NCI-H2196 (cell line): ENCODE measurements around the gene ZNF106.

Experiments
- DNase-seq: peaks from one replicate; lab custom pipeline; 2025; ENCODE audit not compliant: unreplicated experiment; lab: John Stamatoyannopoulos, UW

Gene ZNF106

DNA sequence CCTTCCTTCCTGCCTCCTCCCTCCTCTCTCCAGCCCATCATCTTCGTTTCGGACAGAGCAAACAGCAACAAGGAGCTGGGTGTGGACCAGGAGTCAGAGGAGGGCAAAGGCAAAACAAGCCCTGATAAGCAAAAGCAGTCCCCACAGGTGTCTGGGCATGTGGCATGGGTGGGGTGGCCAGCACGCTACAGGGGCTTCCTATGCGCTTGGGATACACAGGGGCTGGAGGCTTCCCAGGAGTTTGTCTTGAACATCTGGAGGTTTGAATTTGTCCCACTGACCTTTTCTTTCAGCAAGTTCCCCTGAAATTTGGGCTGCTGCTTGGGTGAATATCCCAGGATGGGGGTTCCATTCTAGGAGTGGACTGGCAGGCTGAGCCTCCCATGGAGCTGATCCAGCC is 82.8 kb downstream of the ZNF106 start:
- DNase-seq = no peak

- no peak for DNase-seq
Observed at GRCh38 chr15:42405863-42406482, 85.0 kb downstream of the ZNF106 start.

GRCh38 chr15:42404461-42405235 is 86.3 kb downstream of the ZNF106 start:
- no peak for DNase-seq

DNA sequence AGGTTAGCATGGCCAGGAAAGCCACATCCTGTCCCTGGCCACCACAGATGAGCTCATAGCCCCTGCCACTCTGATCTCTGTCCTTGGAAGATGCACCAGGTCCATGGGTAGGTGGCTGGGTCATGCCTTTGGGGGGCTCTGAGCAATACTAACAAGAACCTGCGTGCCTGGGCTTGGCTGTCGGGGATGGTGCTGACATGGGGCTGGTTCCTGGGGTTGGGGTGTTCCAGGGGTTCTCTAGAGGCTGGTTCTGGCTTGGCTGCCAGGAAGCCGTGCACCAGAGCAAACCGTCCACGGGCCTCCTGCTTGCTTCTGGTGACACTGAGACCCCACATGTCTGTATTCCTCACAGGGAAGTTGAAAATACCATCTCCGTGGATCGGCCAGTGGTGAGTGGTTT is 87.6 kb downstream of the ZNF106 start:
- DNase-seq = no peak

DNA sequence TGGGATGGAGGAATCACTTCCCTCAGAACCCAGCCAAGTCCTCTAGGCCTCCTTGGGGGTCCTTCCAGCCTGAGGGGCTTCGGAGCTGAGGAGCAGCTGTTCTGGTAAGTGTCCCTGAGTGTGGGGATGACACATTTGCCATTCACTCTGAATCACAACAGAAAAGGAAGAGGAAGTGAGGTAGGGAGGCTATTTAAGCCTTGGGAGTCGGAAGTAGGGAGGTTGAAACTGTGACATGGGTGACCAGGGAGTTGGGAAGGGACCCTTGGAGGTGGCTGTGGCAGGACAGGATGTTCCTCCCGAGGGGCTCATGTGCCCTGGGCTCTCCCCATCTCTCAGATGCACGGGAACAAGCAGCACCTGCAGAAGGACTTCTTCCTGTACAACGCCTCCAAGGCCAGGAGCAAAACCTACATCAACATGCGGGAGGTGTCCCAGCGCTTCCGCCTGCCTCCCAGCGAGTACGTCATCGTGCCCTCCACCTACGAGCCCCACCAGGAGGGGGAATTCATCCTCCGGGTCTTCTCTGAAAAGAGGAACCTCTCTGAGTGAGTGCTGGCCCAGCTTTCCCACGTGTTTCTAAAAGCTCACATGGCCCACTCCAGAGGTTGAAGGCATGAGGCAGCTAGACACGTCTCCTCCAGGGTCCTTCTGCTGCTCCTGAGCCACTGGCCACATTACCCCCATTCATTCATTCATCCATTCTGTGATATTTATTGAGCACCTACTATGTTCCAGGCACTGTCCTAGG is 88.3 kb downstream of the ZNF106 start:
- DNase-seq = no peak

- DNase-seq = no peak
Observed at GRCh38 chr15:42401544-42402454, 89.1 kb downstream of the ZNF106 start.

DNA sequence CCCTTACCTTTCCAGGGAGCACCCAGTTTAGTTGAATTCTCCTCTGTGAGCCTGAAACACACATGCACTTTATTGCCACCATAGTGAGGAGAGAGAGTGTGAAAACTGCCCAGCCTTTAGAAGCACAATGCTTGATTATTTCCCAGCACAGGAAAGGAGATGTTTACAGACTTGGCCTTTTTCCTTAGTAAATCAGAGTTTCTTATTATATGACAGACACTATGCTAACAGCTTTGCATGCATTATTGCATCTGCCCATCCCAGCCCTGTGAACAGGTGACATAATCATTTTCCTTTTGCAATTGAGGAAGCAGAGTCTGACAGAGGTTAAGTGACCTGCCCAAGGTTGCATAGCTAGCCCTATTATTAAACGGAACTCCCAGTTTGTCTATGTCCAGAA is 95.1 kb downstream of the ZNF106 start:
- no peak for DNase-seq

GRCh38 chr15:42394106-42394505 is 96.8 kb downstream of the ZNF106 start:
- DNase-seq = no peak

DNA sequence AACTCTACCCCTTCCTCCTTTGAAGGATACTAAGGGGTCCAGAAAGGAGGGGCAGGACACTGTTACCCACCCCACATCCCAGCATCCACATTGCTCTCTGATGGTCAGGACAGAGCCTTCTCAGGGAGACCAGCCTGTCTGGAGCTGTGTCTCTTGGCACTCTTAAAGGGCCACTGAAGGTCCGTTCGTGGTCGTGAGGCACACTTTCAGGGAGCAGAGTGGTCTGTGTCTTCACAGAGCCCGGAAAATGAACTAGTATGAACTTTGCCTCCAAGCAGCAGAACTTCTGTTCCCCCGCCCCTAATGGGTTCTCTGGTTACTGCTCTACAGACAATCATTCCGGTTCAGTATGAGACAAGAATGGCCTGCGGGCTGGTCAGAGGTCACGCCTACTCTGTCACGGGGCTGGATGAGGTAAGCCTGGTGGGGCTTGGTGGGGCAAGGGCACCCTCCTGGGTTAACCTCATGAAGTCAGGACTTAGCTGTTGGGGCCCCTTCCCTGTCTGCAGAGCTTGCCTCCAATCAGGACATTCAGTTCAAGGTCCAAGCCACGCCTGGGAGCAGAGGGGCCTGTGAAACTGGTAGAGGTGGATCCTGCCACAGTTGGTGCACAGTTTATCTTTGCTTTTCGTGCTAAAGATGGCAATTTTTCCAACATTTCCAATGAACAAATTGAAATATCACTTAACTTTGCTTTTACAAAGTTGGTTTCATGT is 98.5 kb downstream of the ZNF106 start:
- no peak for DNase-seq

DNA sequence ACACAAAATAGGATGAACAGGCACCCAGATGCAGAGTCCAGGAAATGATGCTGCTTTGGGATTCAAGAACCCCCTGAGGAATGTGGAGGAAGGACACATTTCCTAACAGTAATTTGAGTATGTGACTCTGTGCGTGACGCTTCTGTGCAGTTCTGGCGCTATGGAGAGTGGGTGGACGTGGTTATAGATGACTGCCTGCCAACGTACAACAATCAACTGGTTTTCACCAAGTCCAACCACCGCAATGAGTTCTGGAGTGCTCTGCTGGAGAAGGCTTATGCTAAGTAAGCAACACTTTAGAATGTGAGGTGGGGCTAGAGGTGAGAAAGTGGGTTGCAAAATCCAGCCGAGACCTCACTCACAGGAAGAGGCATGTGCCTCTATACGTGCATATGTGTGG is 103.3 kb downstream of the ZNF106 start:
- DNase-seq = no peak

- no peak for DNase-seq
Observed at GRCh38 chr15:42385980-42386700, 104.8 kb downstream of the ZNF106 start.

GRCh38 chr15:42385206-42385979 is 105.5 kb downstream of the ZNF106 start:
- DNase-seq = peak; percentile 9

GRCh38 chr15:42384597-42384996 is 106.3 kb downstream of the ZNF106 start:
- DNase-seq = no peak

GRCh38 chr15:42378011-42378410 is 112.9 kb downstream of the ZNF106 start:
- no peak for DNase-seq

- DNase-seq = no peak
Observed at GRCh38 chr15:42375941-42376340, 115.0 kb downstream of the ZNF106 start.

- no peak for DNase-seq
Observed at GRCh38 chr15:42375252-42375651, 115.7 kb downstream of the ZNF106 start.

- no peak for DNase-seq
Observed at GRCh38 chr15:42374810-42375209, 116.1 kb downstream of the ZNF106 start.

GRCh38 chr15:42373936-42374335 is 117.0 kb downstream of the ZNF106 start:
- DNase-seq = no peak

DNA sequence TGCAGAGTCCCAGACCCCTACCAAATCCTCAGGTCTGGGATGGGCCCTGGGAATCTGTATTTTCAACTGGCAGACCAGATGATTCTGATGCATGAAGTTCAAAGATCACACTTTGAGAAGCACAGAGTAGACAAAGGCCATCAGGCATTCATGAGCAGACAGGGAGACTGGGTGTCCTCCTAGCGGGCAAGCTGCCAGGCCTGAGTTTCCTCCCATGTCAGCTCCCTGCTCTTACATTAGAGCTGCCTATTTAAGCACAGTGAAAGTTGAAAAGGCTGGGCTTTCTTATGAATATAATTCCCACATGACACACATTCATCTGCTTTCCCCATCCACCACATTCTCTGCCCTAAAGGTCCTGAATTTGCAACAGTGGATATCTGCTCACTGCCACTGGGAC is 117.7 kb downstream of the ZNF106 start:
- no peak for DNase-seq
